Testis (tissue), 2 donors: Measurements from ENCODE around the gene CFAP77.

Experiments
- CTCF ChIP-seq, 3 experiments: fragments of 450-650 bp in 2 of 3; fragments of 200-600 bp in 1 of 3; sonication (generic) in 1 of 3; IDR thresholded peaks; one replicate each; pipeline ENCODE4 v1.5.1; 2016 to 2019; ENCODE audit warnings: antibody characterized with exemption in 3 of 3, mild to moderate bottlenecking in 2 of 3, moderate library complexity in 1 of 3
- POLR2A ChIP-seq: fragments of 450-650 bp; IDR thresholded peaks from one replicate; pipeline ENCODE4 v1.6.1; 2017; ENCODE audit warnings: antibody characterized with exemption, mild to moderate bottlenecking, moderate library complexity

- TF ChIP-seq POLR2A: no peak
- TF ChIP-seq CTCF (IDR thresholded peaks at IDR 0.05): no peak
Observed at GRCh38 chr9:132534832-132535231, 124.8 kb downstream of the CFAP77 start.
